Fibroblast of lung (primary cell): ENCODE measurements around the gene RANBP9.

Experiments
- EZH2 ChIP-seq: IDR thresholded peaks from 2 replicates; pipeline ENCODE4 v1.5.1; 2012; ENCODE audit warnings: low read length, control low read depth, mild to moderate bottlenecking; ENCODE audit errors: missing control alignments
- TF ChIP-seq, protein P1 (sequence below), 2 donors: IDR thresholded peaks in 1 of 2; conservative IDR thresholded peaks in 1 of 2; 1 replicate in 1 of 2; 2 replicates in 1 of 2; pipeline ENCODE4 v1.5.1; 2011 to 2012; ENCODE audit warnings: low read length in 2 of 2, control low read depth in 1 of 2, inconsistent platforms in 1 of 2, low read depth in 1 of 2, mild to moderate bottlenecking in 1 of 2

- TF ChIP-seq, protein P1, sequence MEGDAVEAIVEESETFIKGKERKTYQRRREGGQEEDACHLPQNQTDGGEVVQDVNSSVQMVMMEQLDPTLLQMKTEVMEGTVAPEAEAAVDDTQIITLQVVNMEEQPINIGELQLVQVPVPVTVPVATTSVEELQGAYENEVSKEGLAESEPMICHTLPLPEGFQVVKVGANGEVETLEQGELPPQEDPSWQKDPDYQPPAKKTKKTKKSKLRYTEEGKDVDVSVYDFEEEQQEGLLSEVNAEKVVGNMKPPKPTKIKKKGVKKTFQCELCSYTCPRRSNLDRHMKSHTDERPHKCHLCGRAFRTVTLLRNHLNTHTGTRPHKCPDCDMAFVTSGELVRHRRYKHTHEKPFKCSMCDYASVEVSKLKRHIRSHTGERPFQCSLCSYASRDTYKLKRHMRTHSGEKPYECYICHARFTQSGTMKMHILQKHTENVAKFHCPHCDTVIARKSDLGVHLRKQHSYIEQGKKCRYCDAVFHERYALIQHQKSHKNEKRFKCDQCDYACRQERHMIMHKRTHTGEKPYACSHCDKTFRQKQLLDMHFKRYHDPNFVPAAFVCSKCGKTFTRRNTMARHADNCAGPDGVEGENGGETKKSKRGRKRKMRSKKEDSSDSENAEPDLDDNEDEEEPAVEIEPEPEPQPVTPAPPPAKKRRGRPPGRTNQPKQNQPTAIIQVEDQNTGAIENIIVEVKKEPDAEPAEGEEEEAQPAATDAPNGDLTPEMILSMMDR (conservative IDR thresholded peaks at IDR 0.05 in 1 of 2, IDR thresholded peaks at IDR 0.05 in 1 of 2; ENCODE audit: low read depth in 1 of 2, low read length in 2 of 2): no peak
- TF ChIP-seq EZH2: no peak
Measured at GRCh38 chr6:13725570-13725969, 13.9 kb upstream of the RANBP9 start.
